Activated CD8-positive, alpha-beta memory T cell treated with anti-CD3 and anti-CD28 coated beads, Interleukin-2, amount 50 U/mL, for 1 hour (primary cell): ENCODE data around the gene ALOX15B.
"Not testable (repeated sequence)": the region's sequence is repeated elsewhere in the genome, so short reads cannot be mapped to it uniquely, and the experiment has no call there.

Experiments used
- DNase-seq: peaks from one replicate; pipeline ENCODE4 v3.0.0-alpha.2; 2020; ENCODE audit errors: extremely low read depth

The ALOX15B gene

DNA sequence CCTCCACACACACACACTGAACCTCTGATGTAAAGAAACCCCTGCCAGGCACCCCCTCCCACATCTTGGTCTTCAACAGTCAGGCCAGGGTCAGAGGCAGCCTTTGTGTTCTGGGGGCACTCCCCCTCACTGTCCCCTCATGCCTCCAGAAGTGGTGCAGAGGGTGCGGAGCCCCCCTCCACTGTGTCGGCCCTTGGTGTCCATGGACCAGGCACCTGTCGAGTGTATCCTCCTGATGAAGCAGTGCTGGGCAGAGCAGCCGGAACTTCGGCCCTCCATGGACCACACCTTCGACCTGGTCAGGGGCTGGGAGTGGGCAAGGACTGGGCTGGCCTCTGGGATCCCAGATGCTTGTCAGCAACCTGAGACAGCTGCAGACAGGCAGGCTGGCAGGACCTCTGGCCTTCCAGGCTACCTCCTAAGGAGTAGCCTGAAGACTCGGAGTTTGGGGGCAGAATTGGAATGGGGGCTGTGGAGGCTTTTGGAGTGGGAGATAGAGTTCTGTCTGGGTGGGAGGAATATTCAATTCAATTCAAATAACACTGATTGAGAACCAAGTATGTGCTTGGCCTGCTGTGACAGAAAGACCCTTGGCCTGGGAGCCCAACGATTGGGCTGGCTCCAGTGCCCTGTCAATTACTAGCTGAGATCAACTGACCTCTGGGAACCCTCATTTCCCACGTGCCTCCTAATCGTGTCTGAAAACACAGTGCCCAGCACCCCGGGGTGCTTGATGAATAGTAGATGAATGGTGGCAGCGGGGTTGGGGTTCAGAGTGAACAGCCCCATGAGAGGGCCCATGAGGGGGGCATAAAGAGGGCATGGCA lies 24.9 kb upstream of the ALOX15B start:
- no peak for DNase-seq

- no peak for DNase-seq
Measured at GRCh38 chr17:8014558-8014850, 24.4 kb upstream of the ALOX15B start.

DNA sequence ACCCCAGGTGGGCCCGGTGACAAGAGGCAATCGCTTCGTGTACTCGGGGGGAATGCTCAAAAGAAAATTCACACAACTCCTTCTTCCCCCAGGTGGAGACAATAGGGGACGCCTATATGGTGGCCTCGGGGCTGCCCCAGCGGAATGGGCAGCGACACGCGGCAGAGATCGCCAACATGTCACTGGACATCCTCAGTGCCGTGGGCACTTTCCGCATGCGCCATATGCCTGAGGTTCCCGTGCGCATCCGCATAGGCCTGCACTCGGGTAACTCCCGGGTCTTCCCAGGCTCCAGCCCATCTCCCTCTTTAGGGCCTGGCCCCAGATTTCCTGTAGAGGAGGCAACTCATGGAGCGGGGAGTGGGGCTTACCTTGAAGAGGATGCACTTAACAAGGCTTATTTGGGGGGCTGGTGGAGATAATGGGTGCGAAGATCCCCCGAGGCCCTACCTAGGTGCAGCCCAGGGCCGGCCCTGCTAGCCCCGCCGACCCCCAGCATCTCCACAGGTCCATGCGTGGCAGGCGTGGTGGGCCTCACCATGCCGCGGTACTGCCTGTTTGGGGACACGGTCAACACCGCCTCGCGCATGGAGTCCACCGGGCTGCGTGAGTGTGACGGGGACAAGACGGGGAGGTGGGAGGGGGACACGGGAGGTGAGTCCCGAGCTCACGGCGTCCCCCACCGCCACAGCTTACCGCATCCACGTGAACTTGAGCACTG lies 23.5 kb upstream of the ALOX15B start:
- DNase-seq, result no peak

GRCh38 chr17:8015957-8016631 lies 22.8 kb upstream of the ALOX15B start:
- no peak for DNase-seq

DNA sequence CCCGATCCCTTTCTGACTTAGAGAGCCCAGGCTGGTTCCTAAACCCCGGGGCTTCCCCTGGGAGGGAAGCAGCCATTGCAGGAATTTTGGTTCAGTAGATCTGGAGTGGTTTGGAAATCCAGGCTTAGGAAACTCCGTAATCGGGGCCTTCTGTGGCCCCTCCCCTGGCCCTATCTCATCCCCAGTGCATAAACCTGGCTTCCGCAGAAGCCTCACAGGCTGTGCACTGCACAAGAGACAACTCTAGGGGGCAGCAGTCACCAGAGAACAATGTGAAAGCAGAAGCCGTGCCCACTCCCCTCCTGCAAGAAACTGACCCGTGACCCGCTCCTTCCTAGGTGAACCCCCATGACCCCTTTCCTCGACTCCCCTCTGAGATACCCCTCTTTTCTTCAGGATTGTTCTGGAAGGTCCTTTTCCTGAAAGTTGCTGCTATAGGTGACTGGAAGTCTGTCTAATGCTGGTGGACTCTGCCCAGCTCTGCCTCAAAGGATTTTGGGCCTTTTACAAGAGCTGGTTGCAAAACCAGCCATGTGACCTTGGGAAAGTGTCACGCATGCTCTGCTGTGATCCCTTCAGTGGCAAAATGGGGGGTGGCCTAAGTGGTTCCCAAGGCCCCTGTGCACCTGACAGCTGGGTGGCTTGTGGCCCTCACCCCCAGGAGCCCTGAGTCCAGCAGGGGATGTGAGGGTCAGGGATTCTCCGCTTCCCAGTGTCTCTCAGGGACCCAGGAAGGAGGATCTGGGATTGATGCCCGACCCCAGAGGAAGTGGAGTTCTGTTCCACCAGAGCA lies 22.0 kb upstream of the ALOX15B start:
- no peak for DNase-seq

- no peak for DNase-seq
Measured at GRCh38 chr17:8018436-8018835, 20.4 kb upstream of the ALOX15B start.

DNA sequence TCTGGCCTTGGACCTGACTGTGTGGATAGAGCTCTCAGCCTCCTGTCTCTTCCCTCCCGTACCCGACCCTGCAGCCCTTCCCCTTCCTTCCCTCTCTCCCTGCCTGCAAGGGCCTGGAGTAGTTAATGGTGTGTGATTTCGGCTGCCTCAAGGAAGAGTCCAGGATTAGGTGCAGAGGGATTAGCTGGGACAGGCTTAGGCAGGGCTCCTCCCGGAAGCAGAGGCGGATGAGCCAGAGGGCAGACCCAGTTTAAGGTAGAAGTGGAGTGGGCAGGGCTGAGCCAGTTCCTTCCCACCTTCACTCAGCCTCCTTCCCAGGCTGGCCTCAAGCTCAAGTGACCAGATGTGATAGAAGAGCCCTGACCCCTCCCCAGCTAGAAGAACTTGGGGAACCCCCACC lies 19.7 kb upstream of the ALOX15B start:
- DNase-seq, result no peak

GRCh38 chr17:8019665-8020650 lies 18.9 kb upstream of the ALOX15B start:
- no peak for DNase-seq

- DNase-seq, result no peak
Measured at GRCh38 chr17:8020776-8021564, 17.9 kb upstream of the ALOX15B start.

DNA sequence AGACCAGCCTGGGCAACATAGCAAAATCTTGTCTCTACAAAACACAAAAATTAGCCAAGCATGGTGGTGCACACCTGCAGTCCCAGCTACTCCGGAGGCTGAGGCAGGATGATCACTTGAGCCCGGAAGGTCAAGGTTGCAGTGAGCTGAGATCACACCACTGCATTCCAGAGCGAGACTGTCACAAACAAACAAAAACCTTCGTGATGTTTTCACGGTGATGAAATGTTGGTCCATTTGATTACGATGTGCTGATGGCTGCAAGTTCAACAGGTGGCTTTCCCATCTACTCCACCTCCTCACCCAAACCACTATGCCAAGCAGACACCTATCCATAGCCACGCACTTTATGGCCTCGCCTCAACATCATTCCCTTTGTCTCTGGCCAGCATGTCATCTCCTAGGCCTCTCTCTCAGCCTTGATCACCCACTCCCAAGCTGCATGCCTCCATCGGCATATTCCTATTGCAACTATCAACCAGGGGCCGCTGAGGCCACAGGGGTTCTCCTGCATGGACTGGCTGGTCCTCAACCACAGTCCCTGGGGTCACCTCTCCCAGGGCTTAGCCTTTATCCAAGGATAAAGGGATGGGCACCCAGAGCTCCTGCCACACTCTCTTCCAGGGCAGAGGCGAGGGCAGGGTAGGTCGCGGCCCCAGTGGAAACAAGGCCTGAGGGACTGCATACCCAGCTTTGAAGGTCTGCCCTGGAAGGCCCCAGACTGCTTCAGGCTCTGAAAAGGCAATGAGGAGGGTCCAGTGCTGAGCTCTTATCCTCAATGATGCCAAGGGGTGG lies 17.1 kb upstream of the ALOX15B start:
- no peak for DNase-seq

DNA sequence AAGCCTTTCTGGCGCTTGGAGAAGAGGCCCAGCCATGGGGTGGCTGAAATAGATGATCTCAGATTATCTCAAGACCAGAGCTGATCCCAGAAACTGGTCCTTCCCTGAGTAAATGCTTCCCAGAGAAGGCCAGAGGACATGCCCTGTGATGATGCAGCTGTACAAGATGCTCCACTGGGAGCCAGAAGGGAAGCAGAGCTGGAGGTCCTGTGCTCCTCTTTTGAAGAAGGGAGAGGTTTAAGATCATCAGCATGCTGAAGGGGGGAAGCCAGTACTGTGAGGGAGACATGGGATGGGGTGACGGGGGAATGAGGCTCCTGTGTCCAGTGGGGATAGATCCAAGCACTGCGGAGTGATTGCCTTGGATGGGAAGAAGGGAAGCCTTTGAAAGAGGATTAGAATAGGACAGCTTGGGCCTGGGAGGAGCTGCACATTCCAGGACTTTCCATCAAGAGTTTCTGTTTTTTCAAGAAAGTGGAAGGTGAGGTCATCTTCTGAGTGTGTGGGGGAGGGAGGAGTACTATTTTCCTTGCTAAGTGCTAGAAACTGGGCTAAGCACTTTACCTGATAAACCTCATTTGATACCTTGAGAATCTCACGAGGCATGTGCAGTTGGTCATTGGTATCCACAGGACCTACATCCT lies 16.4 kb upstream of the ALOX15B start:
- DNase-seq, result no peak

GRCh38 chr17:8024161-8024560 lies 14.7 kb upstream of the ALOX15B start:
- not testable (repeated sequence) for DNase-seq

DNA sequence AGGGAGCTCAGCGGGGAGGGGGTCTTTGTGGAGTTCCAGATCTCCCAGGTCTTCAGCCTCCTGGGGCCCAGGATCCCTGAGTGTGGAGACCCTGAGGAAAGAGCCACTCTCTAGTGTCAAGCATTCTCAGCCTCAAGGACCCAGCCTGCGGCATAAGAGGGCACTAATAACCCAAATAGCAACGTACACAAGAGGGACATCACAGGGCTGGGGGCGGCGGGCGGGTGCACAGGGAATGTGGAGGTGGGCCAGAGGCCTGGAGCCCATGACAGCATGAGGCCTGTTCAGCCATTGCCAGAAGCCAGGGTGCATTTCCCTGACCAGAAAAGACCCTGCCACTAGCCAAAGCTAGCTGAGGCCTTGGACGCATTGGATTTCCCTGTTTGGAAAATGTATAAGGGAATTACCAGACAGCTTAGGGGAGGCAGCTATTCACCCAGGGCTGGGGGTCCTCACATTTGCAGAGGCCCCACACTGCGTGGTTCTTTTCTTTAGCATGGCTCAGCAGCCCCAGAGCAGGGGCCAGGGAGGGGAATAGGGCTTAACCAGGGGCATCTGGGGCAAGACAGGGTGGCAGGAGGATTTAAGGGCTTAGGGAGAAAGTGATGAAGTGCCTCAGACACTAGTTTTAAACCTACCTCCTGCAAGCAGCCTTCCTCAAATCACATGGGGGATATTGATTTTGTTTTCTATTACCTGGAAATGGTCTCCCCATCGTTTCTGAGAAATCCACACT lies 13.5 kb upstream of the ALOX15B start:
- no peak for DNase-seq

- DNase-seq, result no peak
Measured at GRCh38 chr17:8029121-8029520, 9.7 kb upstream of the ALOX15B start.

- DNase-seq, result no peak
Measured at GRCh38 chr17:8031261-8031661, 7.6 kb upstream of the ALOX15B start.

- DNase-seq, result no peak
Measured at GRCh38 chr17:8031950-8032349, 6.9 kb upstream of the ALOX15B start.

DNA sequence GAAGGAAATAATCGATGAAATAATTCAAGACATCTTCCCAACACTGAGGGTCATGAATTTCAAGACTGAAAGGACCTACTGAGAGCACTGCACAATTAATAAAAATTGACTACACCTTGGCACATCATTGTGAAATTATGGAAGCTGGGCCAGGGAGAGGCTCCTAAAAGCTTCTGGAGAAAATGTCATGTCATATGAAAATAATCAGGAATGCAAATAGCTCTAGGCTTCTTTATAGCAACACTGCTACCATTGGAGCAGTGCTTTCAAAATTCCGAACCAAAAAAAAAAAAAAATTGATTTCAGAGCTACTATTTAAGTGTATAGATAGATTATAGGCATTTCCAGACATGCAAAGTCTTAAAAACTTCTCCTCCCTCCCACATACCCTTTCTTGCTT lies 6.4 kb upstream of the ALOX15B start:
- no peak for DNase-seq

DNA sequence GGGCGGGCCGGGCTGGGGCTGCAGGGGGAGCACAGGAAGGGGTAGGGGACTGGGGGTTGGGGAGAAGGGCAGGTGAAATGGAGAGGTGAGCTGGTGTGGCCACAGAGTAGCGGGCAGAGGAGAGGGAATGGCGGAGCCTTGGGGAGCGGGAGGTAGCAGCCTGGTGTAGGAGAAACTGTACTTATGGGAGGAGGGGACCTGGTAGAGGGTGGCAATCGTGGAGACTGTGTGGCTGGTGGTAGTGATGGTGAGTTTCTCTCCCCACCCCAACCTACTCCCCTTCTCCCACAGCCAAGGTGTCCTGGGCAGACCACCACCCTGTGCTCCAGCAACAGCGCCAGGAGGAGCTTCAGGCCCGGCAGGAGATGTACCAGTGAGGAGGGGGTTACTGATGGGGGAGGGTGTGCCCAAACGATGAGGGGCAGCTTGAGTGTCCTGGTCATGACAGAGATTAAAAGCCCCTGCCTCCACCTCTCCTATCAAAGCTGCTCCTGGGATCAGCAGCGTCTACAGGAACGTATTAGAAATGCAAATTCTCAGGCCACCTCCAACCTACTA lies 831 bp downstream of the ALOX15B start:
- no peak for DNase-seq
